Neural cell (in vitro differentiated cells): ENCODE measurements around the gene LDB1.

Source experiments
- EP300 ChIP-seq: fragments of 450-650 bp; conservative IDR thresholded peaks from 2 replicates; pipeline ENCODE4 v1.6.1; 2014; ENCODE audit warnings: antibody characterized with exemption, mild to moderate bottlenecking, moderate library complexity; ENCODE audit not compliant: poor library complexity, severe bottlenecking
- EZH2 ChIP-seq: fragments of 200-600, 300-800 bp; shearing (Covaris generic), sonication (generic); IDR thresholded peaks from 2 replicates; pipeline ENCODE4 v1.6.1; 2014; ENCODE audit warnings: antibody characterized with exemption, low read length, borderline replicate concordance, mild to moderate bottlenecking; ENCODE audit not compliant: insufficient read depth, poor library complexity, severe bottlenecking
- RAD21 ChIP-seq: fragments of 450-650 bp; conservative IDR thresholded peaks from 2 replicates; pipeline ENCODE4 v1.6.1; 2014; ENCODE audit warnings: antibody characterized with exemption, mild to moderate bottlenecking, moderate library complexity
- SMC3 ChIP-seq: fragments of 450-650 bp; conservative IDR thresholded peaks from 2 replicates; pipeline ENCODE4 v1.6.1; 2014; ENCODE audit warnings: antibody characterized with exemption, mild to moderate bottlenecking, moderate library complexity; ENCODE audit not compliant: poor library complexity
- TAF1 ChIP-seq: IDR thresholded peaks from 2 replicates; pipeline ENCODE4 v1.6.1; 2012; ENCODE audit warnings: low read depth
- TF ChIP-seq, protein P1 (sequence below): fragments of 450-650 bp; IDR thresholded peaks from 2 replicates; pipeline ENCODE4 v1.5.1; 2014; ENCODE audit warnings: antibody characterized with exemption, mild to moderate bottlenecking, moderate library complexity; ENCODE audit not compliant: poor library complexity, severe bottlenecking
- TF ChIP-seq, protein P2 (sequence below): IDR thresholded peaks from 2 replicates; pipeline ENCODE4 v1.6.1; 2012; ENCODE audit warnings: borderline replicate concordance

DNA sequence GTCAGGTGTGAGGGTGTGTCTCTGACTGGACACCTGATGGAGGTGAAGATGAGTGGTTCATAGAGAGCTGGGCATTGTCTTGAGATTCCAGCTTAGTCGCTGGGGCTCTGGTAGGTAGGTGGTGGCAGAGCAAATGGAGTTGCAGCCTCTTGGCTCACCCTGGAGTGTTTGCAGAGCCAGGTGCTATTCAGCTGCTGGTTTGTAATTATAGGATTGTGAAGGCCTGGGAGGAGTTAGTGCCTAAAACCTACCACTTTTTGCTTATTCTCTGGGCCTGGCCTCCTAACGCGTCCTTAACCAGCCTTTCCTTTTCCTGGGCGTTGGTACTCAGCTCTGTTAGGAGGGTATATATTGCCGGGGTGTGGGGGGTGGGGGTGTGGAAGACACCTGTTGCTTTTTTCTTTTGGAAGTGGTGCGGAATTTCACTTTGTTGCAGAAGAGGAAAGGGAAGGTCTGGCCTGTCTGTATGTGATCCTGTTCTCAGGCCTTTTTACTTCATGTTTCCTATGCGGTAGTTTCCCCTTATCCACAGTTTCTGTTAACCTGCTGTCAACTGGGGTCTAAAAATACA is 15.9 kb upstream of the LDB1 start:
- TF ChIP-seq, protein P1, sequence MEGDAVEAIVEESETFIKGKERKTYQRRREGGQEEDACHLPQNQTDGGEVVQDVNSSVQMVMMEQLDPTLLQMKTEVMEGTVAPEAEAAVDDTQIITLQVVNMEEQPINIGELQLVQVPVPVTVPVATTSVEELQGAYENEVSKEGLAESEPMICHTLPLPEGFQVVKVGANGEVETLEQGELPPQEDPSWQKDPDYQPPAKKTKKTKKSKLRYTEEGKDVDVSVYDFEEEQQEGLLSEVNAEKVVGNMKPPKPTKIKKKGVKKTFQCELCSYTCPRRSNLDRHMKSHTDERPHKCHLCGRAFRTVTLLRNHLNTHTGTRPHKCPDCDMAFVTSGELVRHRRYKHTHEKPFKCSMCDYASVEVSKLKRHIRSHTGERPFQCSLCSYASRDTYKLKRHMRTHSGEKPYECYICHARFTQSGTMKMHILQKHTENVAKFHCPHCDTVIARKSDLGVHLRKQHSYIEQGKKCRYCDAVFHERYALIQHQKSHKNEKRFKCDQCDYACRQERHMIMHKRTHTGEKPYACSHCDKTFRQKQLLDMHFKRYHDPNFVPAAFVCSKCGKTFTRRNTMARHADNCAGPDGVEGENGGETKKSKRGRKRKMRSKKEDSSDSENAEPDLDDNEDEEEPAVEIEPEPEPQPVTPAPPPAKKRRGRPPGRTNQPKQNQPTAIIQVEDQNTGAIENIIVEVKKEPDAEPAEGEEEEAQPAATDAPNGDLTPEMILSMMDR = no peak
- TF ChIP-seq EZH2 (no peak), RAD21 (no peak), SMC3 (no peak), TAF1 (no peak), EP300 (no peak)
- TF ChIP-seq, protein P2, sequence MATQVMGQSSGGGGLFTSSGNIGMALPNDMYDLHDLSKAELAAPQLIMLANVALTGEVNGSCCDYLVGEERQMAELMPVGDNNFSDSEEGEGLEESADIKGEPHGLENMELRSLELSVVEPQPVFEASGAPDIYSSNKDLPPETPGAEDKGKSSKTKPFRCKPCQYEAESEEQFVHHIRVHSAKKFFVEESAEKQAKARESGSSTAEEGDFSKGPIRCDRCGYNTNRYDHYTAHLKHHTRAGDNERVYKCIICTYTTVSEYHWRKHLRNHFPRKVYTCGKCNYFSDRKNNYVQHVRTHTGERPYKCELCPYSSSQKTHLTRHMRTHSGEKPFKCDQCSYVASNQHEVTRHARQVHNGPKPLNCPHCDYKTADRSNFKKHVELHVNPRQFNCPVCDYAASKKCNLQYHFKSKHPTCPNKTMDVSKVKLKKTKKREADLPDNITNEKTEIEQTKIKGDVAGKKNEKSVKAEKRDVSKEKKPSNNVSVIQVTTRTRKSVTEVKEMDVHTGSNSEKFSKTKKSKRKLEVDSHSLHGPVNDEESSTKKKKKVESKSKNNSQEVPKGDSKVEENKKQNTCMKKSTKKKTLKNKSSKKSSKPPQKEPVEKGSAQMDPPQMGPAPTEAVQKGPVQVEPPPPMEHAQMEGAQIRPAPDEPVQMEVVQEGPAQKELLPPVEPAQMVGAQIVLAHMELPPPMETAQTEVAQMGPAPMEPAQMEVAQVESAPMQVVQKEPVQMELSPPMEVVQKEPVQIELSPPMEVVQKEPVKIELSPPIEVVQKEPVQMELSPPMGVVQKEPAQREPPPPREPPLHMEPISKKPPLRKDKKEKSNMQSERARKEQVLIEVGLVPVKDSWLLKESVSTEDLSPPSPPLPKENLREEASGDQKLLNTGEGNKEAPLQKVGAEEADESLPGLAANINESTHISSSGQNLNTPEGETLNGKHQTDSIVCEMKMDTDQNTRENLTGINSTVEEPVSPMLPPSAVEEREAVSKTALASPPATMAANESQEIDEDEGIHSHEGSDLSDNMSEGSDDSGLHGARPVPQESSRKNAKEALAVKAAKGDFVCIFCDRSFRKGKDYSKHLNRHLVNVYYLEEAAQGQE = no peak
